Activated CD4-positive, alpha-beta T cell treated with anti-CD3 and anti-CD28 coated beads, Interleukin-2, amount 10 ng/mL, durations not matched to agents 7 days and 5 days (primary cell): ENCODE results near the gene POU2F3. TPM values are rescaled to one million over a fixed set of nuclear protein-coding genes. Genes with fewer than 3 reads are reported as not detected.
A peak's percentile ranks its signal among the peaks of the same experiment; 100 is the strongest.

ENCODE experiments used
- CTCF ChIA-PET: fragments of 350-600 bp; sonication (Branson Sonifier 250); formaldehyde crosslinking; loops from one replicate; lab custom pipeline; 2021; ENCODE audit warnings: antibody characterized with exemption; lab: Charles Lee
- POLR2A ChIA-PET: fragments of 350-600 bp; sonication (Branson Sonifier 250); formaldehyde crosslinking; loops from one replicate; lab custom pipeline; 2021; ENCODE audit warnings: antibody characterized with exemption; lab: Charles Lee
- DNase-seq: peaks from one replicate; pipeline ENCODE4 v3.0.0-alpha.2; 2020
- H3K27ac Mint-ChIP-seq: one replicate; pipeline ENCODE4 v1.8.0; 2021; ENCODE audit warnings: mild to moderate bottlenecking, moderate library complexity, mixed read lengths
- H3K27me3 Mint-ChIP-seq: one replicate; pipeline ENCODE4 v1.8.0; 2021; ENCODE audit warnings: mixed read lengths
- H3K36me3 Mint-ChIP-seq: one replicate; pipeline ENCODE4 v1.8.0; 2021; ENCODE audit warnings: low read depth, mixed read lengths
- H3K4me1 Mint-ChIP-seq: one replicate; pipeline ENCODE4 v1.8.0; 2021; ENCODE audit warnings: mixed read lengths
- H3K4me3 Mint-ChIP-seq: one replicate; pipeline ENCODE4 v1.8.0; 2021; ENCODE audit warnings: mild to moderate bottlenecking, moderate library complexity, mixed read lengths
- H3K9me3 Mint-ChIP-seq: one replicate; pipeline ENCODE4 v1.8.0; 2021; ENCODE audit warnings: mixed read lengths
- total RNA-seq, 2 experiments: library from RNA; stranded (reverse); gene quantifications; one replicate each; pipeline ENCODE4 v1.2.3, GENCODE V29; 2021

POU2F3 gene
- total RNA-seq, 2 experiments from 2014 or later, result not detected

DNA sequence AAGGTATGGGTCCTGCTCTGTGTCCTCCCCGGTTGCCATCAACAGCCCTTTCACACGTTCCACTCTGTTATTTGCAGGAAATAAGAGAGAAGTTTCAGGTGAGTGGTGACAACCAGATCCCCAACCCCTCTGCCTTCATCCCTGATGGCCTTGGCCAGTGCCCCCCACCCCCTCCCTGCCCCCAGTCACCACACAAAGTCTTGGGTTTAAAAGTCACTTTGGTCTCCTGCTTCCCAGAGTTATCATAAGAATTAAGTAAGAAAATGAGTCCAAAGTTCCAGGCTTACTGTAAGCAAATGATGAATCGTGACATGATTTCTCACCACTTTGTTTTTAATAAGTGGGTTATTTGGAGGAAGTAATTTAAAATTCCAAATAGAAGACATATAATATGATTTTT, 38.3 kb upstream of the POU2F3 start:
- H3K27me3 Mint-ChIP-seq, result peaks cover 22% of the 10 kb centered on the region
- CTCF ChIA-PET, result interaction anchor here (0.7 kb wide), 1 partner anchor 11 kb away, joined by 3 read pairs; no protein-coding TSS in a partner anchor
- H3K4me1 Mint-ChIP-seq, result no peaks in the 10 kb centered on the region
- DNase-seq, result no peak
- no peaks in the 10 kb centered on the region for H3K9me3 Mint-ChIP-seq
- POLR2A ChIA-PET, result no interaction called here
- no peaks in the 10 kb centered on the region for H3K36me3 Mint-ChIP-seq
- no peak overlapping the region for H3K27ac Mint-ChIP-seq
- H3K4me3 Mint-ChIP-seq, result no peak overlapping the region

DNA sequence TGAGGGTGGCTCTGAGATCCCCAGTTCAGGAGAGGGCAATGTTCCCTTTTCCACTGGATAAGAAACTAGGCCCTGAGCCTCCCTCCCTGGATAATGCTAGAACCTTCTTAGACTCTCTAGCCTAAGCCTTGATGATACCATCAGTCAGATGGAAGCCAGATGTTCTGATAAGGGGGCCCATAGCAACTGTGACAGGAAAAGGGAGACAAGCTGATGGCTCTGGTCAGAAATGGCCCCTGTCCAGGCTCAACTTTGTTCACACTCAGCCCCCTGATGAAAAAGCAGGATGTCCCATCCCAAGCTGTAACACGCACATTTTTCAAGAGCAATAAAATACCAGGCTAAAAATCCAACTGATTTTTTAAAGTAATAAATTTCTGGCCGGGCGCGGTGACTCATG, 36.3 kb upstream of the POU2F3 start:
- no peak for DNase-seq
- H3K27ac Mint-ChIP-seq, result no peak overlapping the region
- CTCF ChIA-PET, result interaction anchor here (0.6 kb wide), 2 partner anchors 131 to 536 kb away, joined by 3 to 4 read pairs; no protein-coding TSS in a partner anchor
- POLR2A ChIA-PET, result no interaction called here
- H3K4me3 Mint-ChIP-seq, result no peak overlapping the region
- no peaks in the 10 kb centered on the region for H3K4me1 Mint-ChIP-seq
- no peaks in the 10 kb centered on the region for H3K36me3 Mint-ChIP-seq
- no peaks in the 10 kb centered on the region for H3K9me3 Mint-ChIP-seq
- peaks cover 35% of the 10 kb centered on the region for H3K27me3 Mint-ChIP-seq

DNA sequence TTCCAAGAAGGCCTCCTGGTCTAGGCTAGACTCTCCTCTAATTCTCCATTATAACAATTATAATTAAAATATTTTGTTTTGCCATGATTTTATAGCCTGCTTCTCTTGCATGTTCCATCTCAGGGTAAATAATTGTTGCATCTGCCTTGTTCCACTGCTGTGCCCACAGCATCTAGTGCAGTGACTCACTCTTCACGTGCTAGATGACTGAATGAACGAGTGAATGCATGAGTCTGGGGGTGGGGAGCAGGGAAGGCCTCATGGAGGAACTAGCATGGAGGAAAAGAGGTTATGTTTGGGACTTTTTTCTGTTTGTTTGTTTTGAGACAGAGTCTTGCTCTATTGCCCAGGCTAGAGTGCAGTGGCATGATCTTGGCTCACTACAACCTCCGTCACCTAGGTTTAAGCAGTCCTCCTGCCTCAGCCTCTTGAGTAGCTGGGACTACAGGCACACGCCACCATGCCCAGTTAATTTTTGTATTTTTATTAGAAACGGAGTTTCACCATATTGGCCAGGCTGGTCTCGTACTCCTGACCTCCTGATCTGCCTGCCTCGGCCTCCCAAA, 34.3 kb upstream of the POU2F3 start:
- no peak for DNase-seq
- H3K27me3 Mint-ChIP-seq, result peaks cover 51% of the 10 kb centered on the region
- no peak overlapping the region for H3K27ac Mint-ChIP-seq
- H3K4me1 Mint-ChIP-seq, result peaks cover 8% of the 10 kb centered on the region
- POLR2A ChIA-PET, result no interaction called here
- no peak overlapping the region for H3K4me3 Mint-ChIP-seq
- CTCF ChIA-PET, result interaction anchor here (1.1 to 1.5 kb wide), 2 partner anchors 33 to 129 kb away, joined by 4 to 5 read pairs; no protein-coding TSS in a partner anchor
- no peaks in the 10 kb centered on the region for H3K9me3 Mint-ChIP-seq
- no peaks in the 10 kb centered on the region for H3K36me3 Mint-ChIP-seq

DNA sequence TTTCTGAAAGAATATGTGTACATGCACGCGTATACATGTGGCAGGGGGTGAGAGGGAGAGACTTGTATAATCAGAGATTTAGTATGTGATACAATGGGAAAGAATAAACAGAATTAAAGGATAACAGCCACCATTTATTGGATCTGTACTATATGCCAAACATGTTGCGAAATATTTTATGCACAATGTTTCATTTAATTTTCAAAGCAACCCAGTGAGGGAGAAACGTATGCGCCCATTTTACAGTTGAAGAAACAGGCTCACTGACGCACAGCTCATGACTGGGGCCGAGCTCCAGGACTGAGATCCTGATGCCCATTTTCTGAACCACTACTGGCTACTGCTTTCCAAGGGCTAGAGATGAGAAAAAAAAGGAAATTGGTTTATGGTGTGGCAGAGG, 32.4 kb upstream of the POU2F3 start:
- no peak for DNase-seq
- ChIA-PET POLR2A (no interaction called here), CTCF (no interaction called here)
- Mint-ChIP-seq H3K27ac (no peak overlapping the region), H3K4me1 (peaks cover 14% of the 10 kb centered on the region), H3K27me3 (peaks cover 53% of the 10 kb centered on the region), H3K4me3 (no peak overlapping the region), H3K36me3 (no peaks in the 10 kb centered on the region), H3K9me3 (no peaks in the 10 kb centered on the region)

DNA sequence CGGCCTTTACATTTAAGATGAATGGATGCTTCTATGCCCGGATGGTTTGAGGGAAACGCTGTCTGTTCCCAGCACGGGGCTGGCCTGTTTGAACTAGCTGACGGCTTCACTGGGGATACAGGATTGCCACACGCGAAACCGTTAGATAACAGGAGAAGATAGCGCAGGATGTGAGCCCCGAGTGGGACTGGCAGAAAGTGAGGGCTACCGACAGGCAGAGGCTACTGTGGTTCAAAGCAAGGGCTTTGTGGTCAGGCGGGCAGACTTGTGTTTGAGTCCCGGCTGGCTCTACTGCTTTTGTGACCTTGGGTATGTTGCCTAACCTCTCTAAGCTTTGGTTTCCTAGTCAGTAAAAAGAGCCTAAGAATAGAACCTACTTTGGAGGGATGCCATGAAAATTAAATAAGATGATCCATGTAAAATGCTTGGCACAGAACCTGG, 31.9 kb upstream of the POU2F3 start:
- Mint-ChIP-seq H3K27ac (no peak overlapping the region), H3K9me3 (no peaks in the 10 kb centered on the region), H3K36me3 (no peaks in the 10 kb centered on the region), H3K27me3 (peaks cover 55% of the 10 kb centered on the region), H3K4me3 (no peak overlapping the region), H3K4me1 (peaks cover 14% of the 10 kb centered on the region)
- no peak for DNase-seq
- ChIA-PET POLR2A (no interaction called here), CTCF (no interaction called here)

DNA sequence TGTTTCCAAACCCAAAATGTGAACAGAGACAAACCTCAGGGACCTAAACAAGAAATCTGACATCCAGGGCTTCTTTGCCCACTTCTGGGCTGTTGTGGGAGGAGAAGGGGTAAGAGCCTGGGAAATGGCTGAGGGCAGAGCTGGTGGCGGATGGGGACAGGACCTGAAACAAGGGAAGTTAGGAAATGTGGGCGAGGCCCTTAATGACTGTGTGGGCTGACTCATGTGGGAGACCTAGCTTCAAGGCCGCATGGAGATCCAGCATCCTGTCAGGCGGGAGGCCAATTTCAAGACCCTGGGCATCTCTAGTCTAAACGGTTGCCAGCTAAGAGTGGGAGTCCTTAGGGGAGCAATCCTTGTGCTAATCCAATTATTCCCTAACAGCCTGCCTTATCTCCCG, 31.2 kb upstream of the POU2F3 start:
- POLR2A ChIA-PET, result no interaction called here
- Mint-ChIP-seq H3K4me1 (peaks cover 14% of the 10 kb centered on the region), H3K27me3 (peaks cover 58% of the 10 kb centered on the region), H3K4me3 (no peak overlapping the region), H3K36me3 (no peaks in the 10 kb centered on the region), H3K9me3 (no peaks in the 10 kb centered on the region), H3K27ac (no peak overlapping the region)
- CTCF ChIA-PET, result no interaction called here
- no peak for DNase-seq

DNA sequence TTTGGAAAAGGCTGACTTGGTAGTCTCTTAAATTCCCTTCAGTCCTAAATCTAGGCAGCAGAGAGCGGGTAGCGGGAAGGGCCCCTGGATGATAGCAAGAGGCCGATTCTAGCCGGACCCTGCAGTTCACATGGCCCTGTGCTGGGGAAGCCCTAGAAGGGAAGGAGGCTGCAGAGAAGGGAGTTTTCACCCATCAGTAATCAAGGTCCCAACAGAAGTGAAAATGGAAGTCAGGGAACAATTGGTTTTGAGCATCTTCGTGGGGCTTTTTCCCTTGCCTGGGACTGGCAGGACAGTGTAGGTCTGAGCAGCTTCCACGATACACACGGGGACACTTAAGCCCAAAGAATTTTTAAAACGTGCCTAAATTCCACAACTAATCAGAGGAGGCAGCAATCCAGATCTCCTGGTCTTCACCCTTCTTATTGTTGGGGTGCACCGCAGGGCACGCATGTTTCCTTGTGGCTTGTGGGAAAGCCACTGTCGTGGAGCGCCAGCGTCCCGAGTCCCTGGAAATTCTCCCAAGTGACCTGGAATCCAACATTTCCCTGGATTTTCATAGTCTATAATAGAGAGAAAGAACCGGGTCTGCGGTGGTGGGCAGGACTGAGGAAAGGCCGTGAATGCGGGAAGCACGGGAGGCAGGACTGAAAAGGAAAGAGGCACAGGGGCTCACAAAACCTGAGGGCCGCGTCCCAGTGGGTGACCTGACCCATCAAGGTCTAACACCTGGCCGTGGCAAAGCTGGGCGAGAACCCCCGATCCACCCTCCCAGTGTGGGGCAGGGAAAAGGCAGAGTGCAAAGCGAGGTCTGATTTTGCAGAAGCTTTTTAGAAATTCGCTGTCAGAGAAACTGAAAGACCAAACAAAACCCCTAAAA, 30.0 kb upstream of the POU2F3 start:
- peaks cover 65% of the 10 kb centered on the region for H3K27me3 Mint-ChIP-seq
- H3K9me3 Mint-ChIP-seq, result no peaks in the 10 kb centered on the region
- H3K4me3 Mint-ChIP-seq, result peak overlapping the region; percentile 79
- POLR2A ChIA-PET, result interaction anchor here (0.6 kb wide), 1 partner anchor 1005 kb away, joined by 5 read pairs; no protein-coding TSS in a partner anchor
- H3K4me1 Mint-ChIP-seq, result peaks cover 14% of the 10 kb centered on the region
- peak; percentile 12 for DNase-seq
- CTCF ChIA-PET, result no interaction called here
- peak overlapping the region; percentile 72 for H3K27ac Mint-ChIP-seq
- H3K36me3 Mint-ChIP-seq, result no peaks in the 10 kb centered on the region

DNA sequence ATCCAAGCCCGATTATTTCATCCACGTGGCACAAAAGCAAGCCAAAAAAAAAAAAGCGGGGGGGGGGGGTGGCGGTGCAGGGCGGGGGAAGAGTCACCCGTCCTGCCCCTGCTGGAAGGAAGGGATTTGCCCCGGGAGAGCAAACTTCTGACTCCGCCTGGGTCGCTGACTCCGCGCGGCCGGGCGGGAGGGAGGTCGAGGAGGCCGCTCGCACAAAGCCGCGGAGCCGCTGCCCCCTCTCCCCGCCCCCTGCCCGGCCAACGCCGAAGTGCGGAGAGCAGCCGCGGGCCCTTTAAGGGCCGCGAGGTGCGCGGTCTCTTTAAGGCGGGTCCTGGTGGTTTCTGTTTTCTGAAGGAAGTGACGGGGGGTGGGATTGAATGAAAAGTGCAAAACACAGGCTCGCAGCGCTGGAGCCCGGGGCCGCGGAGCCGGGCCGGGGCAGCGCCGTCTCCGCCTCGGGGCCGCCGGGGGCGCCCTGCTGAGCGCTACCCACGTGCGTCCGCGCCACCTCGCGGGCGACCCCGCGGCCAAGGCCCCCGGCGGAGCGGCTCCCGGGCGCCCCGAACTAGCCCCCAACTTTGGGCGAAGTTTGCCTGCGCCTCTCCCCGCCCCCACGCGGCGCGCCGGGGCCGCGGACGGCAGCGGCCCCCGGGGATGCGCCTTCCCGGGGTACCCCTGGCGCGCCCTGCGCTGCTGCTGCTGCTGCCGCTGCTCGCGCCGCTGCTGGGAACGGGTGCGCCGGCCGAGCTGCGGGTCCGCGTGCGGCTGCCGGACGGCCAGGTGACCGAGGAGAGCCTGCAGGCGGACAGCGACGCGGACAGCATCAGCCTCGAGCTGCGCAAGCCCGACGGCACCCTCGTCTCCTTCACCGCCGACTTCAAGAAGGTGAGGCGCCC, 29.1 kb upstream of the POU2F3 start, which contains the start of gene OAF:
TSS of gene OAF (plus strand) at position 407 of the 896 bp plus-strand sequence. CDS start at position 655, 248 bp downstream.
- Mint-ChIP-seq H3K36me3 (no peaks in the 10 kb centered on the region), H3K4me3 (peak within 1 kb of the TSS; percentile 87), H3K27me3 (peaks cover 60% of the 10 kb centered on the region), H3K27ac (peak within 1 kb of the TSS; percentile 83), H3K4me1 (peaks cover 14% of the 10 kb centered on the region), H3K9me3 (no peaks in the 10 kb centered on the region)
- POLR2A ChIA-PET, result no interaction called here
- DNase-seq, result peak; percentile 78
- CTCF ChIA-PET, result no interaction called here

DNA sequence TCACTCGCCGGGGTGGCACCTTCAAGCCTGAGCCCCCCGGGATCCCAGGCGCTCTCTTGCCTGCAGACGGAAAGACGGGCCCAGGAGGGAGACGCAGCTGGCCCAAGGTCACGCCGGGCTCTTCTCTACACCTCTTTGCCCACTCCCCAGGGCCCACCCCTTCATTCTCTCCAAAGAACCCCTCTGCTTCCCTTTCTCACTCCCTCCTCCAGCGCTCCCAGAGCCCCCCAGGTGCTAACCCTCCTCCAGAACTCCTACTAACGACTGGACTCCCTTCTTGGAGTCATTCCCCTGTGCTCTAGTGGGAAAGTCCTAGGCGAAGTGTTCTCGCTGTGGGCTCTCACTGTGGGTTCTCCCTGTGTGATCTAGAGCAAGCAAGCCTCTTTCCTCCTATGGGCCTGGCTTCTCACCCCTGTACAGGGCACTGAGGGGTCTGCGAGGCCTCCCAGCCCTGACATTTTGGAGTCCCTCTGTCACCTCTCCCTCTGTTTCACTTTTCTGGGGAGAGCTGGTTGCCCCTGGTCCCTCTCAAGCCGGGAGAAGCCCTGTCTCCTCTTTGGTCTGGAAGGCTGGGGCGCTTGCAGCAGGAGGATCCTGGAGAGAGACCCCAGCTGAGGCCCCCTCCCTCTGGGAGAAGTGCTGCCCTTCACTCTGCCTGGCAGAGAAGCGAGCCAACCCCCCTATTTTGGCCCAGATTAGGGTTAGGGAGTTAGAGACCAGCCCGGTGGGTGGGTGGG, 28.2 kb upstream of the POU2F3 start:
- Mint-ChIP-seq H3K4me1 (peaks cover 14% of the 10 kb centered on the region), H3K27me3 (peaks cover 56% of the 10 kb centered on the region), H3K27ac (peak overlapping the region; percentile 83), H3K4me3 (peak overlapping the region; percentile 87), H3K9me3 (no peaks in the 10 kb centered on the region), H3K36me3 (no peaks in the 10 kb centered on the region)
- ChIA-PET POLR2A (no interaction called here), CTCF (interaction anchor here (0.7 kb wide), 1 partner anchor 138 kb away, joined by 3 read pairs; no protein-coding TSS in a partner anchor)
- no peak for DNase-seq

DNA sequence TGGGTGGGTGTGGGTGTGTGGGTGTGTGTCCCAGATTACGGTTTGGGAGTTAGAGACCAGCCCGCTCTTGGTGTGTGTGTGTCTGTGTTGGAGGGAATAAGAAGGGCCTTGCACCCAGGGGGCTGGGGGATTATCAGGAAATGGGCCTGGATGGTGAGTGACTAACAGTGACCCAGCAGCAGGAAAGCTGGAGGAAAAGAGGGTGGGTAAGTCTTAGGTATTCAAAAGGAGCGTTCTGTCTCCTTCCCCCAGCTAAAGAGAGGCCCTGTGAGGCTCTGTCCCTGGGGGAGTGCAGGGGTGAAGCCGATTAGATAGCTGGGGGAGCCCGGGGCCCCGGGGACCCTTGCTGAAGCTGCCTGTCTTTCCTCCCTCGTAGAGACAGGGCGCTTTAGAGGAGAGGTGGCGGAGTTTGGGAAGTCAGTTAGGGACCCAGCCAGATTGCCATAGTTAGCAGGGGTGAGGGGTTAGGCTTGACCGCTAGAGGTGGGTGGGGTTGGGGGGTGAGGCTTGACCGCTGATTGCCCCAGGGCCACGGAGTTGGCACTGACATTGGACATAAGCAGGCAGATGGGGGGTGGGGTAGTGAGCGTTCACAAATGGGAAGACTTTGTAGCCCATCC, 27.6 kb upstream of the POU2F3 start:
- ChIA-PET CTCF (interaction anchor here (0.7 to 1.1 kb wide), 2 partner anchors 11 to 137 kb away, joined by 3 read pairs; no protein-coding TSS in a partner anchor), POLR2A (no interaction called here)
- H3K4me1 Mint-ChIP-seq, result peaks cover 14% of the 10 kb centered on the region
- H3K36me3 Mint-ChIP-seq, result no peaks in the 10 kb centered on the region
- no peak overlapping the region for H3K27ac Mint-ChIP-seq
- no peak for DNase-seq
- H3K27me3 Mint-ChIP-seq, result peaks cover 55% of the 10 kb centered on the region
- H3K4me3 Mint-ChIP-seq, result peak overlapping the region; percentile 55
- H3K9me3 Mint-ChIP-seq, result no peaks in the 10 kb centered on the region

DNA sequence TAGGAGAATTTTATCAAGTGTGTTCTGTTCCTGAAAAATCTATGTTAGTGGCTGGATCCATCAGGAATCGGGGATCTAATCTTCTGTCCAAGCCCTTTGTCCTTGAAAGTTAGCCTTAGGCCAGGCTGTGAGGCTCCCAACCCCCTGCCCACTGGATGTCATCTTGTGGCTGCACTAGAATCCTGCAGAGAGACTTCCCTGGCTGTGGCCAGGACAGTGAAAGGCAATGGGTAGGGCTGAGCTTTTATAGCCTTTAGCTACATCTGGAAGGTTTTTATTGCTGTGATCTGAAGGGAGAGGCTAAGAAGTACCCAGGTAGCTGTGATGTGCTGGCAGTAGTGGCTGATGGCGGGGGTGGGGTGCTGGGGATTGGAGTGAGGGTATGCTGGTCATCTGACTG, 27.0 kb upstream of the POU2F3 start:
- Mint-ChIP-seq H3K27ac (no peak overlapping the region), H3K27me3 (peaks cover 49% of the 10 kb centered on the region), H3K4me3 (no peak overlapping the region), H3K9me3 (no peaks in the 10 kb centered on the region), H3K36me3 (no peaks in the 10 kb centered on the region), H3K4me1 (peaks cover 14% of the 10 kb centered on the region)
- ChIA-PET CTCF (interaction anchor here (1.1 to 1.3 kb wide), 2 partner anchors 12 to 22 kb away, joined by 3 read pairs; no protein-coding TSS in a partner anchor), POLR2A (no interaction called here)
- DNase-seq, result no peak
